T follicular helper cell (primary cell): ENCODE measurements around the gene RBM28.

Experiments used
- DNase-seq: peaks from one replicate; pipeline ENCODE4 v3.0.0-alpha.2; 2020; ENCODE audit warnings: low read depth

RBM28 gene

DNA sequence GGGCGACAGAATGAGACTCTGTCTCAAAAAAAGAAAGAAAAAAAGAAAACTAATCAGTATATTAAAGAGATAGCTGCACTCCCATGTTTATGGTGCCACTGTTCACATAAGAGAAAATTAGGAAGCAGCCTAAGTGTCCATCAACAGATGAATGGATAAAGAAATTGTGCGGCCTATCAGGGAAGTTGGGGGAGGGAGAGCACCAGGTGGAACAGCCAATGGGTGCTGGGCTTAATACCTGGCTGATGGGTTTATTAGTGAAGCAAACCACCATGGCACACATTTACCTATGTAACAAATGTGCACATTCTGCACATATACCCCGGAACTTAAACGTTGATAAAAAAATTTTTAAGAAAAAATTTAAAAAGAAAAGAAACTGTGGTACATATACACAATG is 26.8 kb upstream of the RBM28 start:
- no peak for DNase-seq

DNA sequence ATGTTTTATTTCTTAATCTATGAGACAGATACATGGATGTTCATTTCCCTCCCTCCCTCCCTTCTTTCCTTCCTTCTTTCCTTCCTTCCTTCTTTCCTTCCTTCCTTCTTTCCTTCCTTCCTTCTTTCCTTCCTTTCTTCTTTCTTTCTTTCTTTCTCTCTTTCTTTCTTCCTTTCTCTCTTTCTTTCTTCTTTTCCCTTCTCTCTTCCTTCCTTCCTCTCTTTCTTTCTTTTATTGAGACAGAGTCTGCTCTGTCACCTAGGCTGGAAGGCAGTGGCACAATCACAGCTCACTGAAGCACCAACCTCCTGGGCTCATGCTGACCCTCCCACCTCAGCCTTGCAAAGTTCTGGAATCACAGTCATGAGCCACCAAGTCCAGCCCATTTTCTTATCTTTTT is 23.3 kb upstream of the RBM28 start:
- no peak for DNase-seq

DNA sequence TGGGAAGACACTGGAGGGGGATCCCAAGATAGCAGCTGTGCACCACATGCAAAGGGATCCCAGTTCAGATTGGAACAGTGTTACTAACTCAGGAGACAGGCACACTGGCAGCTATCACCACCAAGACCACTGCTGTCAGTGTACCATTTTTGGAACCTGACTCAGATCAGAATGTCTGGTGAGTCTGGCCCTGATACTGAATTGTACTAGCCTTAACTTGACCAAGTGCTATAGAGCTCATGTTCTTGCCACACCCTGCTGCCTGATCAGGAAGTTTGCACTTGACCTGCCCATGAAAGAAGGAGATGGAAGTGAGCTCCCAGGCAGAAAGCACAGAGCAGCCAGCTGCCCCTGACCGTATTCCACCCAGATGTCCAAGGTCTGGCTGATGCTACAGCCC is 22.6 kb upstream of the RBM28 start:
- DNase-seq: no peak

DNA sequence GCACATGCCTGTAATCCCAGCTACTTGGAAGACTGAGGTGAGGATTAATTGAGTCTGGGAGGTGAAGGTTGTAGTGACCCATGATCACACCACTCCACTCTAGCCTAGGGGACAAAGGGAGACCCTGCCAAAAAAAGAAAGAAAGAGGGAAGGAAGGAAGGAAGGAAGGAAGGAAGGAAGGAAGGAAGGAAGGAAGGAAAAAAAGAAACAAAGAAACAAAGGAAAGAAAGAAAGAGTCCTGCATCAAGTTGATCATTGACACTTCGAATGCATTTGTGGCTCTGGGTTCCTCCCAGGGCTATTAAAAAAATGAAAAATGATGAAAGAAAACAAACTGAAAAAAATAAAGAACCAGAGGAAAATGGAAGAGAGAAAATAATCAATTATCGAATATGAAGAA is 21.7 kb upstream of the RBM28 start:
- DNase-seq: no peak

DNA sequence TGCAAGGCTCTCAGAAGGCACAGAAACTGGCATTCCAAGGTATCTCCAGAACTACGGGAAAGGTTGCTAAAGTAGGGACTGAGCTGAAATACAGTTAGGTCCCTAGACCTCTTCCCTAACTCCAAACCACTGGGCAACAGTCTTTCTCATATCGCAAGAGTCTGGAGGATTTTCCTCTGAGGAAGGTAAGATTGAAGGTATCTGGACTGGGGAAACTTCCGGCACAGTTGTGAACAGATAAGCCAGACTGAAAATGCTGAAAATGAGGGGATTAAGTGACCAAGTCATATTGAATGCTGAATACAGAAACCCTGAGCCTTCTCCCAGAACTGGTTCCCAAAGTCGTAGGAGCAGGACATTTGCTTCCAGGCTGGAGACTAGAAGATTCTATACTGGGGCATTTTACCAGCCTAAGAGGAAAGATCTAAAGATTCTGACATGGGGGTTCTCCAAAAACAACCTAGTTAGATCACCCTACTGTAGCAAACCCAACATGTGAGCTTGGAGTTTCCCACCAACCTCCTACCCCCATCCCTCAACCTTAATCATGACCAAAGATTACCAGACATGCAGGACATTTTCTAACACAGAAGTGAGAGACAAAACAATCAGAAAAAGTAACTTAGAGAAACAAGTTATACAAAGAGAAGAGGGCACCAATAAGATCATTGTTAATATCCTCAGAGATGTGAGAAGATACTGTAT is 20.6 kb upstream of the RBM28 start:
- no peak for DNase-seq

DNA sequence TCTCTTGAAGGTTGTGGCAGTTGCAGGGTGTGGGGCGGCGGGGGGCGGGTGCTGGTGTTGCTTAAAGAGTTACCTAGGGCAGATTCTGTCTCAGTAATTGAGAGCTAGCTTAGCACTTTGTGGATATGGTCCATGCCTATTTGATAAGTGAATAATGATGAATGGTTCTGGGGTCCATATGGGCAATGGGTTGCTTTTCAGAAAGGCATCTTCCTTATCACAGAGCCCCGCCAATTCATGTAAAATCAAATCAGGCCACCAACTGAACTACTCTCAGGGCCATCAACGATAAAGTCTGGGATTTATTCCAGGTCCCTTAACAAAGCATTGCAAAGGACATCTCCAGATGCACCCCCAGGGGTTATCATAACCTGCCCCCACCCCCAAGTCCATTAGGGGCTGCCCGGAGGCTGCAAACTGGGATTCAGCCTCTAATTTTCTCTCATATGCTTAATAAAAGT is 19.6 kb upstream of the RBM28 start:
- no peak for DNase-seq

DNA sequence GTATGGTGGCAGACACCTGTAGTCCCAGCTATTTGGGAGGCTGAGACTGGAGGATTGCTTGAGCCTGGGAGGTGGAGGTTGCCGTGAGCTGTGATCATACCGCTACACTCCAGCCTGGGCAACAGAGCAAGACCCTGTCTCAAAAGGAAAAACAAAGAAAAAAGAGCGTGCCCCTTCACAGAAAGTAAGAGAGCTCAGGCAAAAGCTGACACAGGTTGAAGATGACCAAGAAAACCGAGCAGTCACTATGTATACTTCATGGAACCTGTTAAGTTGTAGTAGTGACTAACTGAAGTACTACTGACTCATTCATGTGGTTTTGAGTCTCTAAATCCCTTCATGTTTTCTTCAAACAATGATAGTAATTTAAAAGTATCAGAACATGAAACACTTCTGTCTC is 19.0 kb upstream of the RBM28 start:
- DNase-seq: no peak

DNA sequence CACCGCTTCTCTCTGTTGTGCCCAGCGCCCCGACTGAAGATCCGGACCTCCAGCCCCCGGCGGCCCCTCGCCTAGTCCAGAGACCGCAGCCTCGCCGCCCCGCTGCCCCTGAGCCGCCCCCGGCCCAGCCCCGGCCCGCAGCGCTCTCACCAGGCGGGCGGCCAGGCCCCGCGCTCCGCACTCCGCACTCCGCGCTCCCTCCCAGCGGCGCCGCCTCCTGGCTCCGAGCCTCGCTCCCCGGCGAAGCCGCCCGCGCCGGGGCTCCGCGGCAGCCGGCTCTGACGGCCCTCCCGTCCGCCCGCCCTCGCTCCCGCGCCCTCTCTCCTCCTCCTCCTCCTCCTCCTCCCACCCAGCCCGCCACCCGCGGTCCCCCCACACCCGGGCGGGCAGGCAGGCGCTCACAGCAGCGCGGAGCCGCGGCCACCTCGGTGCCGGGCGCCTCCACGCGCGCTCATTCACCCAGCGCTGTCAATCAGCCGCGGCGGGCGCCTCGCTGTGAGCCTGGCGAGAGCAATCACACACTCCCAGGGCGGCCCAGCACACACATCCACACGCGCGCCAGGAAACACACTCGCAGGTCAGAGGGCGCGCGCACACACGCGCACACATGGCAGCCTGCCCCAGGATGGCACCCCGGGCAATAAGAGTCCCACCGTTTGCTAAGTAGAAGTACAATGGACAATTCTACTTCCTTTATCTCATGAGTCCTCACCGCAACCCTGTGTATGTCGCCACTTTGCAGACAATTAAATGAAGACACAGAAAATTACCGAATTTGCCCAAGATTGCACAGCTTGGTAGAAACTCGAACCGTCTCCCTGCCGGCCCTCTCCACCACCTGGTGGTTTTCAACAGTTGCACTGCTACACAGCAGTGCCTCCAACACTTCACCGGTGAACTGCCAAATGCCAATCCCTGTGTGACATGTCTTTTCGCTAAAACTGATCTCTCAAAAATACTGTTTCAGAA is 18.0 kb upstream of the RBM28 start, which contains the start of gene PRRT4:
Gene PRRT4, minus strand, starts transcription at position 280 of the 969 bp plus-strand sequence.
- DNase-seq: peak; percentile 40

DNA sequence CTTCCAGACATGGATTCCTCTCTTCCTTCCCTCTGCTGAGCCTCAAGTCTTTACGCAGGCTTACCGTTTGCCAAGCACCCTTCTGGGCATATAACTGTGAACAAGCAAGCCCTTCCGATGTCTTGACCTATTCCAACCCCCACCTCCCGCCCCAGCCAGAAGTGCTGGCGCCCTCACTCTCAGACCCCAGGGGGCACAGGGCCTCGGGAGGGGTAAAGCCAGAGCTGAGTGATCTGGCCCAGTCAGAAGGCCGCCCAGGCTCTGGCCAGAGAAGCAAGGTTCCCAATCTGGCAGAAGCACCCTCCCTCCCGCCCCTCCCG is 16.6 kb upstream of the RBM28 start:
- DNase-seq: no peak

DNA sequence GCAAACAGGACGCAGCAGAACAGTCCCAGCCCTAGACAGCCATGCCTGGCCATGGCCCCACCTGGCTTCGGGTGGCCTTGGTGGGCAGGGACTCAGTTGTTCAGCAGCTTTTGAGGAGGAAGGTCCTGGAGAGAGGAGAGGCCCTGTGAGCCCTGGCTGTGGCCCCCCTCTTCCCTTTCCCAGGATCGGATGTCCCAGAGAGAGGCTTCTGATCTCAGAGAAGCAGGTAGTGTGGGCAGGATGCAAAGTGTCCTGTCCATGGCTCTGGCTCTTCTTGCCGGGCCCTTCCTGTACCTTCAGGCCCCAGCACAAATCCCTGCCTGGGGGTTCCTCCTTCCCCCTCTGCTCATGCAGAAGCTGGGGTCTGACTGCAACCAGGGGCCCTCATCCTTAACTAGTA is 16.2 kb upstream of the RBM28 start:
- no peak for DNase-seq

DNA sequence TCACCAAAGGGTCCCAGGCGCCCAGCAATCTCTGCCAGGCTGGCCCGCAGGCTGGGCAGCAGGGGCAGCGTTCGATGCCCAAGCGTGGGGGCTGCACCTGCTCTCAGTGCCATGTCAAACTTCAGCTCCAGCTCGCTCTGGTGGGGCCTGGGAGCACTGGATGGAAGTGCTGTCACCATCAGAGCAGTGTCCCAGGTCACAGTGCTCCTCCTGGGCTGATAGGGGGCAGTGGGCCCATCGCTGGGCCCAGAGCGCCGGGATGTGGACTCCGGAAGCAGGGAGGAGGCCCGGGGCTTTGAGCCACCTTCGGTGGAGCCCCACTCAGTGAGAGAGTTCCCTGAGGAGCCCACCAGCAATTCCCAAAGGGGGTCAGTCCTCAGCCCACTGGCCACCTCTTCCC is 15.6 kb upstream of the RBM28 start:
- DNase-seq: no peak

DNA sequence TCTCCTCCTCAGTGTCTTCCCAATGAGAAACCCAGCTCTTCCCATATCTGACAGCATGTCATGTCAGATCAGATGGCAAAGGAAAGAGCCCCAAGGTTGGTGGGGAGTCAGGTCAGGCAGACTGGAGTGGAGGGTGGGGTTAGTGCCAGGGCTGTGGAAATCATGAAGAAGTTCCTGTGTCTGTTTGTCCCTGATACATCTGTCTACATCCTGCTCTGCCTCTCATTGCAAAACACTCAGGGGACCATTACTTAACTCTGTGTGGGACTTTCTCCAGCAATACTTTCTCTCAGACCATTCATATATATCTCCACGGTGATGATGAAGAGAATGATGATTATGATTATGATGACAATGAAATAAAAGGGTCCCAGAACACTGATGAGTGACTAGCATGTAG is 14.5 kb upstream of the RBM28 start:
- DNase-seq: no peak

DNA sequence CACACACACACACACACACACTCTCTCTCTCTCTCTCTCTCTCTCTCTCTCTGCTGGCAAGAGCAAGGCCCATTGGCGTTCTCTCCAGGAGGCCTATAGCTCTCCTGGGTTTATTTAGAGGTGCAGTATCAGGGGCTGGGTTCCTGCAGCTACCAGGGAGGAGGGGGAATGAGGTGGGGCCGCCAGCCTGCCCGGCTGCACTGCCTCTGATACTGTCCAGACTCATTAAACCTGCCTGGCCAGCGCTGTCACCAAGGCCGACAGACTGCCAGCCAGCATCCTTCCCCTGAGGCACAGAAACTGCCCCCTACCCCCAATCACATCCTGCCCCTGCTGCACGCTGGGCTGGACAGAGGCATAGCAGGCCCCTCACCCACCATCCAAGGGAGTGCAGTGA is 13.5 kb upstream of the RBM28 start:
- DNase-seq: no peak

DNA sequence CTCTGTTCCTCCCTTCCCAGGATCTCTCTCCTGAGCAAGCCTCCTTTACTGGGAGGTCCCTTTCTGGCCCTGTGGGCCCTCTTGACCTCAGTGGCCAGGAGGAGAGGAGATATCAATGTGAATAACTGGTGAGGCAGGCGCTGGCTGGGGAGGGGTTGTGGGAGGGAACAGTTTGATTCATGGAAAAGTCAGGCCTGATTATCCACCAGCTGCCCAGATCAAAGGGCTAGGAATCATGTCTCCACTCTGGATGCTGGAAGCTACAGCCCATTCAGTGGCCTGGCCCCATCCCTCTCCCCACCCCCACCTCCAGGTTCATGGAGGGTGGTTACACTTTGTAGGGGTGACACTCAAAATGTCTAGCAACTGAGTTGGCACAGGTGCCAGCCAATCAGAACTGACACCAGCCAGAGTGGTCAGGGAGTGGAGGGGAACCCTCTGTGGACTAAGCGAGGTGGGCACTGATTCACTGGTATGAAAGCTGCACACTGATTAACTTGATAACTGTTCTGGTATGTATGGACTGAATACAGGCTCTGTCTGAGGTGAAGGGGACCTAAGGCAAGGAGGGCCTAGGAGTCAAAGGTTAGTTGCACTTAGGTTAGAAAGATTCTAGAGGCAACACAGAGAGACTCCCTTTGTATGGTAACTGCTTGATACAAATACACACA is 13.0 kb upstream of the RBM28 start:
- no peak for DNase-seq

DNA sequence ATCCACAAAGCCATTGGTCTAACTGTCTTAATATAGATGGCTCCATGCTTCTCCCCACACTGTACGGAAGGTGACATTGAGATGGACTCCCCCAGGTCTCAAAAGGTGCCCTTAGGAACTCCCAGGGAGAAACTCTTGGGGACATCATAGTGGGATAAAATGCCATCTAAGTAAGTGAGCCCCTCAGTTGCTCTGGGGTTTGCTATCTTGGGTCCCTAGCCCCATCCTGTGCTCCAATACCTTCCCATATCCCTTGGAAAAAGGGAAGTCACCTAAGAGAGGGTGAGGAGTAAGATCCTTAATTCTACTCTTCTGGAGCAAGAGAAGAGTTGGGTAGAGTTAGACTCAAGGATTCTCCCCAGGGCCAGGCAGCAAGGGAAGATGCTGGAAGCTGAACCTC is 9.9 kb upstream of the RBM28 start:
- no peak for DNase-seq

DNA sequence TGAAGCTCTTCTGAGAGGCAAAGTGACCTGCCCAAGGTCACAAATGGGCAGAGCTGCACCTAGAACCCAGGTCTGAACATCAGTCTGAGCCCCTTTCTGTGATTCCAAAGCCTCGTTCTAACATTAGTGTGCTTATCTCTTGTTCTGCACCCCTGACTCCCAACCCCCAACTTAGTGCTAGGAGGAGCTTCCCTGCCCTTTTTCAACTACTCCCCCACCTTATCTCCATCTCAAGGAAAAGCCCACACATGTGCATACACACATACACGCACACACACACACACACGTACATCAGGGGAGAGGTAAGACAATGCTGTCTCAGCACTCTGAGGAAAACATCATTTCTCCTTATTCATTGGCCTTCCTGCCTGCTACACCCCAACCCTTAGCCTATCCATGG is 9.5 kb upstream of the RBM28 start:
- no peak for DNase-seq

DNA sequence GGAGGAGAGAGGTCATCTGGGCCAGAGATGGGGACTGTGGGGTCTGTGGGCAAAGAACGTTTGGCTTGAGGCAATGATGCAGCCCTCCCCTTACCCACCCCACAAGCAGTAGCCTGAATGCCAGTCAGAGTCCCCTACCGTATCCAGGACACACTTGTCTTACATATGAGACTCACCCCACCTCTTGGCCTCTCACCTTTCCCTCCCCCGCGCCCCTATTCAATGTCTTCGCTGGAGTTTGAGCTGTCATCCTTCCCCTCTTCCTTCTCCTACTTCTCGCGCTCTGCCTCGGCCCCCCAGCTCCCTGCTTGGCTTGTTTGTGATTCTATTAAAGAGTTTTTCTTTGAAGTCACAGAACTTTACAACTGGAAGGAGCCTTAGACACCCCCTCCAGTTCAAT is 8.9 kb upstream of the RBM28 start:
- DNase-seq: no peak

DNA sequence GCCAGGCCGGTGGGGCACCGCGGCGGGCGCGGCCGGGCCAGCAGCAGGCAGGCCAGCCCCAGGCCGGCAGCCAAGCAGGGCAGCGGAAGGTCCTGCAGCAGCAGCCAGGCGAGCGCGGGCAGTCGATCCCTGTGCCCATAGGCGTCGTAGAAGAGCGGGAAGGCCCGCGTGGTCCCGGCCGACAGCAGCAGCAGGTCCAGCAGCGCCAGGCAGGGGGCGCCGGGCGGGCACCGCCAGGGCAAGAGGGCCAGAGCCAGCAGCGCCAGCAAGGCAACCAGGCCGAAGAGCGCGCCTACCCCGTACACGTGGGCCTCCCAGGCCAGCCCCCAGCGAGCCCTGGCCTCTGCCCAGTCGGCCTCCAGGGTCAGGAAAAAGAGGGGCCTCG is 8.4 kb upstream of the RBM28 start:
- no peak for DNase-seq

DNA sequence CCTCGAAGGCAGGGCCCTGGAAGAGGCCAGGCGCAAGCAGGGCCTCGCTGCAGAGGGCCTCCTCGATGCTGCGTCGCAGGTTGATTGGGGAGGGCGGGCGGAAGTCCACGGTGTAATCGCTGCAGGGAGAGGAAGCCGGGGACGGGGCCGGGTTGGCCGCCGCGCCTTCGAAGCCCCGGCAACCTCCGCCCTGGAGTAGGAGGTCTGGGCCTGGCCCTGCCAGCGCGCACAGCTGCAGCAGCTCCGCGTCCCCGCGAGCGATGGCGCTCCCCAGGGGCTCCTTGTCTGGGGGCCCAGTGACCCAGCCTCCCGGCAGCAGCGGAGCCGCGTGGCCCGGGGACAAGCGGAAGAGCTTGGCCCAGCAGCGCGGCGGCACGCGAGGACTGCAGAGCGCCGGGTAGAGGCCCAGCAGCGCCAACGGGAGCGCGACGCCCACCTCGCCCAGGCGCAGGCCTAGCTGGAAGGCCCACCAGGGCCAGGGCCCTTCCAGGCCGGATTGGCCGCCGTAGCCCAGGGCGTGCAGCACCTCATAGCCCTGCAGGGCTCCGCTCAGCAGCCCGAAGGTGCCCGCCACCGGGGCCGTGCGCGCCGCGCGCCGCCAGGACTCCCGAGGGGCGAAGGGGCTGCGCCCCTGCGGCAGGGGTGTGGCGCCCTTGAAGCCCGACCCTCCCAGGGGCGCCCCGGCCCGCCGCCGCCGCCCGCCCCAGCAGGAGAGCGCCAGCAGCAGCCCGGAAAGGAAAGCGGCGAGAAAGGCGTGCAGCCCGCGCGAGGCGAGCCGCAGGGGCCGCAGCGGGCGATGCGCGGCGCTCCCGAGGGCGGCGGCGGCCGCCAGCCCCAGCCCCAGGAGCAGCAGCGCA is 7.8 kb upstream of the RBM28 start:
- no peak for DNase-seq

DNA sequence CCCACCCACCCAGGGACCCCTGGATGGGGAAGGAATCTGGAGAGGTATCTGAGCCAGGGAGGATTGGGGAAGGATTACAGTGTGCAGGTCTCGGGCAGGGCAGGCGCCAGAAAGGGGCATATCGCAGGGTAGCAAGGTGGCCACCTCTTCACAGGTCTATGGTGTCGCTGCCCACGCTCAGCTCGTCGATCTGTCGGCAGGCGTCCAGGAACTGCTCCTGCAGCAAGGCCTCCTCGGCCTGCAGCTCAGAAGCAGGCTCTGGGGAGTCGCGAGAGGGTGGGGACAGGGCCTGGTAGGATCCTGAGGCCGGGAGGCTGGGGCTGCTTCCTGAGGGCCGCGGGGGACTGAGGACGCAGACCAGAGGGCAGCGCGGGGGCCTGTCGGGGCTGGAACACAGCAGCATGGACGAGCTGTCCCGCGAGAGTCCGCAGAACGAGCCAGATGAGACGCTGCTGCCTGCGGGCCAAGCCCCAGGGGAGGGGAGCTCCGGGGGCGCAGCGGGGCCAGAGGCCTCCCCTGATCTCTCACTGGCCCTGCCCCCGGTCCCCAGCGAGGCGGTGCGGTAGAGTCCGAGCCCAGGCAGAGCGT is 7.1 kb upstream of the RBM28 start:
- DNase-seq: no peak

DNA sequence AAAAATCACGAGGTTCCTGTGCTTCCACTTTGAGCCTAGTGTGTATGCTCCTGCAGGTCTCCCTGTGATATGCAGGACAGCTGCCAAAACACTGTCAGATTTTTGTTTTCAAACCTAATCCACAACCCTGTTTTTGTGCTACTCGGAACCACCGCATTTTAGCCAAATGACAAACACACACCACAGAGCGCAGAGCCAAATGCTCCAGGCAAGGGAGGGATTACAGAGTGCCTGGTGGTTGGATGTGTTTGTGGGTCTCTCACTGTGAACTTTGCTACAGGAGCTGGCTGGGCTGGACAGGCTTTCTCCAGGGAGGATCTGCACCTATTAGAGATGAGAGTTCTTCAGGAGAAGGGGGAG is 5.7 kb upstream of the RBM28 start:
- no peak for DNase-seq

DNA sequence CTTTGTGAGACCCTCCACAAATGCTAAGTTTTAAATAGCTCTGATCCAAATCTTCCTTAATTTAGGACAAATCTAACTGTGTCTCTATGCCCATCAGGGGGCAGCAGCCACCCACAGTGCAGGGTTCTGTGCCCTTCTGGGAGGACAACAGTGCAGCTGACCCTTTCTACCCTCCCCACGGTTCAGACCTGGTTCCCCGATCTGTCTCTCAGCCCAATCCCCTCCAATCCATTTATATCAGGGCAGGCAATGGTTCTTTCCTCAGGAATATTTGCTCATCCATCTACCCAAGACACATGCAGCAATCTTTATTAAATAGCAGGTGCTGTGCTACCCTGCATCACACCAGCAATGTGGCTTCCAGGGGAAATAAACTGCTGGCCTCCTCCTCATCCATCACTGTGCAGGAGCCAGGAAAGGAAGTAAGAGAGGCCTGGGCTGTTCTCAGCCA is 4.0 kb upstream of the RBM28 start:
- peak; percentile 34 for DNase-seq
